Sigmoid colon (tissue), 7 donors: Measurements from ENCODE around the gene OTOF. TPM values are rescaled to one million over a fixed set of nuclear protein-coding genes. Genes with fewer than 3 reads are reported as not detected.

Experiments
- DNase-seq: peaks from one replicate; pipeline ENCODE4 v3.0.0-alpha.2; 2019
- H3K27ac ChIP-seq, 4 donors: fragments of 200-600 bp; sonication (generic); one replicate each; pipeline ENCODE4 v1.5.1; 2016 to 2019; ENCODE audit warnings: mild to moderate bottlenecking in 1 of 4
- H3K27me3 ChIP-seq, 3 donors: fragments of 200-600 bp; sonication (generic); one replicate each; pipeline ENCODE4 v1.5.1; 2019; ENCODE audit warnings: mild to moderate bottlenecking in 1 of 3
- H3K36me3 ChIP-seq, 4 donors: fragments of 200-600 bp; sonication (generic); one replicate each; pipeline ENCODE4 v1.5.1; 2016 to 2019
- H3K4me1 ChIP-seq, 4 donors: fragments of 200-600 bp; sonication (generic); one replicate each; pipeline ENCODE4 v1.5.1; 2017 to 2019
- H3K4me3 ChIP-seq, 4 donors: fragments of 200-600 bp; sonication (generic); one replicate each; pipeline ENCODE4 v1.5.1; 2017 to 2019; ENCODE audit warnings: mild to moderate bottlenecking in 2 of 4, moderate library complexity in 1 of 4
- H3K9me3 ChIP-seq, 4 donors: fragments of 200-600 bp in 3 of 4; sonication (generic) in 3 of 4; one replicate each; pipeline versions ENCODE4 v1.5.1 to v1.6.1; 2013 to 2019
- CTCF ChIP-seq, 4 experiments: fragments of 450-650 bp in 3 of 4; fragments of 200-600 bp in 1 of 4; IDR thresholded peaks; one replicate each; pipeline ENCODE4 v1.5.1; 2016 to 2019; ENCODE audit warnings: antibody characterized with exemption in 4 of 4, mild to moderate bottlenecking in 3 of 4, moderate library complexity in 2 of 4
- EP300 ChIP-seq, 4 donors: sonication (generic); formaldehyde crosslinking; IDR thresholded peaks; one replicate each; pipeline ENCODE4 v1.6.1; 2017; ENCODE audit warnings: antibody characterized with exemption in 4 of 4
- POLR2A ChIP-seq, 2 donors: fragments of 450-650 bp; IDR thresholded peaks; one replicate each; pipeline ENCODE4 v1.6.1; 2016; ENCODE audit warnings: antibody characterized with exemption in 2 of 2, mild to moderate bottlenecking in 2 of 2, moderate library complexity in 2 of 2
- POLR2AphosphoS5 ChIP-seq, 4 donors: sonication (generic); formaldehyde crosslinking; IDR thresholded peaks; one replicate each; pipeline ENCODE4 v1.6.1; 2017; ENCODE audit warnings: antibody characterized with exemption in 4 of 4
- WGBS, 2 donors: extraction: QIAGEN DNeasy Blood & Tissue Kit; methylation state at CpG; one replicate each; pipeline ENCODE4 v1.1.7; 2013; 5-methylcytosine and 5-hydroxymethylcytosine counted together
- intact Hi-C: fragments of 100-400 bp; cut with DNase I; formaldehyde crosslinking; loops from one replicate; pipeline ENCODE4 v1.15.1; 2023
- polyA plus RNA-seq, 3 donors: library from polyadenylated mRNA; stranded (reverse); fragments of 200-250 nt; gene quantifications; one replicate each; pipeline ENCODE4 v1.2.3, GENCODE V29; 2013
- total RNA-seq, 4 donors: library from RNA; depleted of rRNA; stranded (reverse); fragments of >200 nt; gene quantifications; one replicate each; pipeline ENCODE4 v1.1.0, GENCODE V29; 2016
- donor health status: healthy with polysubstance abuse.
- donor health status: Bipolar disorder and iron deficiency.
- donor health status: healthy.

Gene OTOF
- total and polyA plus RNA-seq, 7 donors = 0.32 to 0.71 TPM; not detected in 5

GRCh38 chr2:26451700-26452099 lies 26.2 kb downstream of the OTOF start:
- peaks cover 0 to 3% (median 0%) of the 10 kb centered on the region in 3 donors for H3K27me3 ChIP-seq
- intact Hi-C loops = no loop called here
- H3K4me1 ChIP-seq = no peaks in the 10 kb centered on the region
- no peak for DNase-seq
- H3K36me3 ChIP-seq = no peaks in the 10 kb centered on the region
- H3K9me3 ChIP-seq = no peaks in the 10 kb centered on the region
- H3K27ac ChIP-seq = no peak overlapping the region
- 94 to 98% methylated on average over 1 of the region's 1 CpG for WGBS, 2 donors
- TF ChIP-seq EP300 (IDR thresholded peaks at IDR 0.05) (no peak), POLR2AphosphoS5 (IDR thresholded peaks at IDR 0.05) (no peak)
- H3K4me3 ChIP-seq = no peak overlapping the region

- H3K27ac ChIP-seq = no peak overlapping the region
- no peaks in the 10 kb centered on the region for H3K36me3 ChIP-seq
- intact Hi-C loops = no loop called here
- TF ChIP-seq POLR2A (IDR thresholded peaks at IDR 0.05) (no peak), POLR2AphosphoS5 (IDR thresholded peaks at IDR 0.05) (no peak), EP300 (IDR thresholded peaks at IDR 0.05) (no peak), CTCF (IDR thresholded peaks at IDR 0.05) (no peak)
- DNase-seq = peak; percentile 52
- 90 to 91% methylated on average over 13 of the region's 13 CpGs for WGBS, 2 donors
- no peak overlapping the region for H3K4me3 ChIP-seq
- H3K27me3 ChIP-seq = peaks cover 0 to 3% (median 0%) of the 10 kb centered on the region in 3 donors
- no peaks in the 10 kb centered on the region for H3K4me1 ChIP-seq
- no peaks in the 10 kb centered on the region for H3K9me3 ChIP-seq
Measured at GRCh38 chr2:26450031-26450635, 27.8 kb downstream of the OTOF start.

GRCh38 chr2:26449278-26450030 lies 28.5 kb downstream of the OTOF start:
- H3K4me3 ChIP-seq = no peak overlapping the region
- no peak for TF ChIP-seq POLR2A (IDR thresholded peaks at IDR 0.05)
- no peak for TF ChIP-seq CTCF (IDR thresholded peaks at IDR 0.05)
- H3K4me1 ChIP-seq = no peaks in the 10 kb centered on the region
- no peaks in the 10 kb centered on the region for H3K9me3 ChIP-seq
- DNase-seq = peak; percentile 43
- intact Hi-C loops = no loop called here
- WGBS, 2 donors = 89 to 92% methylated on average over 10 of the region's 10 CpGs
- H3K27ac ChIP-seq = no peak overlapping the region
- no peaks in the 10 kb centered on the region for H3K36me3 ChIP-seq
- peaks cover 0 to 3% (median 0%) of the 10 kb centered on the region in 3 donors for H3K27me3 ChIP-seq

- WGBS, 2 donors = 94 to 95% methylated on average over 9 of the region's 9 CpGs
- Histone ChIP-seq H3K4me1 (no peaks in the 10 kb centered on the region), H3K9me3 (no peaks in the 10 kb centered on the region), H3K4me3 (no peak overlapping the region), H3K27ac (no peak overlapping the region), H3K36me3 (no peaks in the 10 kb centered on the region), H3K27me3 (peaks cover 0 to 3% (median 0%) of the 10 kb centered on the region in 3 donors)
- TF ChIP-seq CTCF (IDR thresholded peaks at IDR 0.05) (no peak), POLR2A (IDR thresholded peaks at IDR 0.05) (no peak), POLR2AphosphoS5 (IDR thresholded peaks at IDR 0.05) (no peak), EP300 (IDR thresholded peaks at IDR 0.05) (no peak)
- DNase-seq = peak; percentile 55
- intact Hi-C loops = no loop called here
Measured at GRCh38 chr2:26448651-26449050, 29.3 kb downstream of the OTOF start.

- intact Hi-C loops = no loop called here
- no peaks in the 10 kb centered on the region for H3K36me3 ChIP-seq
- peak; percentile 24 for DNase-seq
- no peaks in the 10 kb centered on the region for H3K9me3 ChIP-seq
- 89 to 91% methylated on average over 7 of the region's 7 CpGs for WGBS, 2 donors
- H3K27me3 ChIP-seq = no peaks in the 10 kb centered on the region
- no peak for TF ChIP-seq POLR2AphosphoS5 (IDR thresholded peaks at IDR 0.05)
- no peak for TF ChIP-seq EP300 (IDR thresholded peaks at IDR 0.05)
- TF ChIP-seq POLR2A (IDR thresholded peaks at IDR 0.05) = no peak
- no peak for TF ChIP-seq CTCF (IDR thresholded peaks at IDR 0.05)
- no peak overlapping the region for H3K27ac ChIP-seq
- no peaks in the 10 kb centered on the region for H3K4me1 ChIP-seq
- no peak overlapping the region for H3K4me3 ChIP-seq
Measured at GRCh38 chr2:26444236-26444635, 33.7 kb downstream of the OTOF start.
